GM18951 (cell line): Measurements from ENCODE around the gene PRIM2.
A peak's percentile ranks its signal among the peaks of the same experiment; 100 is the strongest.
"Not testable (repeated sequence)": the region's sequence is repeated elsewhere in the genome, so short reads cannot be mapped to it uniquely, and the experiment has no call there.

Experiments used
- POLR2A ChIP-seq: IDR thresholded peaks from 4 replicates; pipeline ENCODE4 v1.6.1; 2011; ENCODE audit warnings: mild to moderate bottlenecking; ENCODE audit not compliant: insufficient read length, insufficient read depth; ENCODE audit errors: extremely low read depth
- in situ Hi-C: fragments of 300-500 bp; cut with MboI; formaldehyde crosslinking; loops from one replicate; pipeline ENCODE4 v1.12.0; 2022; ENCODE audit warnings: low sequenced_read_pairs, mixed read lengths, inconsistent platforms; ENCODE audit not compliant: unreplicated experiment

Gene PRIM2, protein sequence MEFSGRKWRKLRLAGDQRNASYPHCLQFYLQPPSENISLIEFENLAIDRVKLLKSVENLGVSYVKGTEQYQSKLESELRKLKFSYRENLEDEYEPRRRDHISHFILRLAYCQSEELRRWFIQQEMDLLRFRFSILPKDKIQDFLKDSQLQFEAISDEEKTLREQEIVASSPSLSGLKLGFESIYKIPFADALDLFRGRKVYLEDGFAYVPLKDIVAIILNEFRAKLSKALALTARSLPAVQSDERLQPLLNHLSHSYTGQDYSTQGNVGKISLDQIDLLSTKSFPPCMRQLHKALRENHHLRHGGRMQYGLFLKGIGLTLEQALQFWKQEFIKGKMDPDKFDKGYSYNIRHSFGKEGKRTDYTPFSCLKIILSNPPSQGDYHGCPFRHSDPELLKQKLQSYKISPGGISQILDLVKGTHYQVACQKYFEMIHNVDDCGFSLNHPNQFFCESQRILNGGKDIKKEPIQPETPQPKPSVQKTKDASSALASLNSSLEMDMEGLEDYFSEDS

DNA sequence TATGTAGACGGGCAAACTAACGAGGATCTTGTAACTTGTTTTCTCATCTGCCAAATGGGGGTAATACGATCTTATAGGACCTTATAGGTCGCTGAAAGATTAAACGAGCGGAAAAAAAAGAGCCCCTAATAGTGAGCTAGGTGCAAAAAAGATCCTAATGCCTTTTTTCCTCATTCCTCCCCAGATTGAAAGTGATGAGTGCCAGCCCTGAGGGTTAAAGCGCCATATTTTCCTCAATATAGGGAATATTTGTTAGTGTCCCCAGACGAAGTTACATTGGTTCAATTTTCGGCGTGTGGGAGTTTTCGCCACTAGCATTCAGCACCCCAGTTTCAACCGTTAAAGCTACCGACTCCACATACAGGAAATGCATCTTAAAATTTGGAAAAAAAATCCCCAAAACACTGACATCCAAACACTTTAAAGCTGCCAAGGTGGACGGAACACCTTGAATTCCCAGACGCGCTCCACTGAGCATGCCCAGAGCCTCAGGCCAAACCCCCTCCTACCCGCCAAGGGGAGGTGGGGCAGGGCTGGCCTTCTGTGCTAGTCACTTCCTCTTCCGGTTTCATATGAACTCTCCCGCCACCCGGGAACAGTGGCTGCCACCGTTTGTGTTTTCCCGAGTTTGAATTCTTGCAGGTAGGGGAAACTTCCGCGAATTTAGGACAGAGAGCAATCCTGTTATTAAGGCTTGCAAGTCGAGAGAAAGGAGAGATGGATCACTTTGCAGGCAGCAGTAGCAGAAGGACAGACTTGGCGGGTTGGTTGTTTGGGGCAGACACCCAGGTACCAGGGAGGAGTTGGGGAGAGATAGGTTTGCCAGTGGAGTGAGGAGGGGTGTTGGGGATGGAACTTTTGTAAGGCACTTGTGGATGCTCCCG lies at the start of gene PRIM2:
Gene PRIM2, plus strand, starts transcription at position 571 of the 884 bp plus-strand sequence. CDS start 816 bp downstream, outside the sequence.
- TF ChIP-seq POLR2A, result peak; percentile 81
- in situ Hi-C loops, result loop anchor here (10.0 to 25.0 kb wide), 2 partner anchors 280 to 413 kb away; partner anchors contain the start of gene KIAA1586

DNA sequence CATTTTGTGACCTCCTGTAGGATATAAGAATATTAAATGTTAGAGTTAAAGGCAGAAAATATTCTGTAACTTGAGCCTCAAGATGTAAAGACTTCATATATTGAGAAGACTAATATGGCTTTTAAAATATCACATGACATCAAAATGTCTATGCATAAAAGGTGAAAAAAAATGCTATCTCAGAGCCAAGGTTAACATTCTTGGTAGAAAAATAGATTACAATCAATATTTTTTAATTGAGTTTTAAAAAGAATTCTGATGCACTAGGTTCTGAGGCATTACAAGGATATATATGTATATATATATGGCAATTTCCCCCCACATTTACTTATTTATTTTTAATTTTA lies 49.2 kb upstream of the PRIM2 start:
- in situ Hi-C loops, result no loop called here
- TF ChIP-seq POLR2A, result no peak

DNA sequence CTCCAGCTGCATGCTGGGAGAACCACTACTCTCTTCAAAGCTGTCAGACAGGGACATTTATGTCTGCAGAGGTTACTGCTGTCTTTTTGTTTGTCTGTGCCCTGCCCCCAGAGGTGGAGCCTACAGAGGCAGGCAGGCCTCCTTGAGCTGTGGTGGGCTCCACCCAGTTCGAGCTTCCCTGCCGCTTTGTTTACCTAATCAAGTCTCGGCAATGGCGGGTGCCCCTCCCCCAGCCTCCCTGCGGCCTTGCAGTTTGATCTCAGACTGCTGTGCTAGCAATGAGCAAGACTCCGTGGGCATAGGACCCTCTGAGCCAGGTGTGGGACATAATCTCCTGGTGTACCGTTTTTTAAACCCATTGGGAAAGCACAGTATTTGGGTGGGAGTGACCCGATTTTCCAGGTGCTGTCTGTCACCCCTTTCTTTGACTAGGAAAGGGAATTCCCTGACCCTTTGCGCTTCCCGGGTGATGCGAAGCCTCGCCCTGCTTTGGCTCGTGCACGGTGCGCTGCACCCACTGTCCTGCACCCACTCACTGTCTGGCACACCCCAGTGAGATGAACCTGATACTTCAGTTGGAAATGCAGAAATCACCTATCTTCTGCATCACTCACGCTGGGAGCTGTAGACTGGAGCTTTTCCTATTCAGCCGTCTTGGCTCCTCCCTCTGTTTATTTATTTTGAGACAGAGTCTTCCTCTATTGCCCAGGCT lies 43.2 kb upstream of the PRIM2 start:
- in situ Hi-C loops, result not testable (repeated sequence)

DNA sequence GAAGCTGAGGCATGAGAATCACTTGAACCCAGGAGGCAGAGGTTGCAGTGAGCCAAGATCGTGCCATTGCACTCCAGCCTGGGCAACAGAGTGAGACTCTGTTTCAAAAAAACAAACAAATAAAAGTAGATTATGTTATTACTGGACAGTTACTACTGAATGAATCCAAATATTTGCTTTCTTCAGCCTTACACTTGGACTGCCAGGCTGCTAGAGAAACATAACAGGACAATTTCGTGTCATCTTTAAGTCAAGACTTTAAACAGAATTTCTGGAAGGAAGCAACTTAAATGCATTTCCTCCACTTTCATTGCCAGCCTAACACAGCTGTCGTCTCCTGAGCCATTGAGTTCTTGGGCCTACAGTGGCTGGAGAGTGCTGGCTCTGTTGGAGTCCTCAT lies 42.0 kb upstream of the PRIM2 start:
- TF ChIP-seq POLR2A, result no peak
- in situ Hi-C loops, result no loop called here

DNA sequence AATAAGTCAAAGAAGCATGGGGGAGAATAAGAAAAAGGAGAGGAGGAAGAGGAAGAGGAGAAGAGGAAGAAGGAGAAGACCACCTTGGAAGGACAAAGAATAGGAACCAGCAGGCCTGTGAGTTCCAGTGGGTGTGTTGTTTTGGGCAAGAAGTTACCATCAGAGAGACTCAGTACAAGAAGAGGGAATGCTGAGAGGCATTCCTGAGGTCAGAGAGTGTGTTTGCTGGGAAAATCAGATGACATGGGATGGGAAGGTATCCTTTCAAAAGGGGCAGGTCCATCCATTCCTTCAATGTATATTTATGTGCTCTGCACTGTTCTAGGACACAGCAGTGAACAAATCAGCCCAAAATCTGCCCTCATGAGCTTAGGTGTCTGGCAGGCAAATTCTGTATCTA lies 40.5 kb upstream of the PRIM2 start:
- in situ Hi-C loops, result no loop called here
- TF ChIP-seq POLR2A, result no peak

DNA sequence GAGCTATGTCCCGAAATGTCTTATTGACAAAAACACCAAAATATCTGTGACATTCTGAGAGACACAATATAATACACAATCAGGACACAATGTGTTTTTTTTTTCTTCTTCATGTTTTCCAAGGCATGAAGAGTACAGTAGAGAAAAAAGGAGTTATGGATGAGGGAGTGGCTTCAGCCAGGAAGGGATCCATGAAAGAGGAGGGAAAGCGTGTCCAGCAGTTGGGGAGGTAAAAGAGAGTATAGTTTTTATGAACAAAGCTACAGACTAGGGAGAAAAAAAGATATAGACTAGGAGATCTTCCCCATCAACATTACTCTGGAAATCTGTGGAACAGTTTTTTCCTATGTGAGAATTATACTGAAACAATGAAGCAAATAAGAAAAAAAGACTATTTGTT lies 38.9 kb upstream of the PRIM2 start:
- TF ChIP-seq POLR2A, result no peak
- in situ Hi-C loops, result no loop called here

DNA sequence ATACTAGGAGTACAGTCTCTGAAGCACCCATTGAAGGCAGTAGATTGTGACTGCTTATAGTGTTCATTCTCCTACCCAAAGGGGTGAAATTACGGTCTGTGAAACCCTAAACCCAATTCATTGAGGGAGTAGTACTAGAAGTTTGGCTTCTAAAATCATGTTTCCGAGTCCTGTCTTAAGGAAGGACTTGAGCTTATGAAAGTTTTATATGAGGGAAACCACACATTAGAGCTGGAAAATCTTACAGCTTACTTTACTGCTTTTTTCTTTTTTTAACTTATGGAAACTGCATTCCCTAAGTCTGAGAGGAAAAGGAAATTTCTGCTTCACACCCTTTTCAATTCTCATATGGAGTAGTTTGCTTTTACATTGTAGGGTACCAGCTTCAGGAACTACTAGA lies 38.4 kb upstream of the PRIM2 start:
- no peak for TF ChIP-seq POLR2A
- in situ Hi-C loops, result no loop called here

DNA sequence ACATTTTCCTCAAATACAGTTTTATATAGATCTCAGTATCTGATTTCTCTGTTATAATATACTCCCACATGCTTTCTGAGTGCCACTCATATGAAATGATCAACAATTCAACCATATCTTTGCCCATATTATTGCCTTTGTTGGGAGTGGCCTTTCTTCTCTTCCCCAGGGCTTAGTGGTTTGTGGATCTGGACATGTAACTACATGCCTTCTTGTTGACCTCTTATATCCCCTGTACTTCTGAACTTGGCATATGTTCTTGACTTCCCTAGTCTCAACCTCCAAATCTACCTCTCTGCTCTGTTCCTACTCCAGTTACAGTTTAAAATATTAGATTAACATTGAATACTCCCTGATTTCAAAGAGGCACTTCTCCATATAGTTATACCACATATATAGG lies 34.3 kb upstream of the PRIM2 start:
- no peak for TF ChIP-seq POLR2A
- in situ Hi-C loops, result no loop called here

DNA sequence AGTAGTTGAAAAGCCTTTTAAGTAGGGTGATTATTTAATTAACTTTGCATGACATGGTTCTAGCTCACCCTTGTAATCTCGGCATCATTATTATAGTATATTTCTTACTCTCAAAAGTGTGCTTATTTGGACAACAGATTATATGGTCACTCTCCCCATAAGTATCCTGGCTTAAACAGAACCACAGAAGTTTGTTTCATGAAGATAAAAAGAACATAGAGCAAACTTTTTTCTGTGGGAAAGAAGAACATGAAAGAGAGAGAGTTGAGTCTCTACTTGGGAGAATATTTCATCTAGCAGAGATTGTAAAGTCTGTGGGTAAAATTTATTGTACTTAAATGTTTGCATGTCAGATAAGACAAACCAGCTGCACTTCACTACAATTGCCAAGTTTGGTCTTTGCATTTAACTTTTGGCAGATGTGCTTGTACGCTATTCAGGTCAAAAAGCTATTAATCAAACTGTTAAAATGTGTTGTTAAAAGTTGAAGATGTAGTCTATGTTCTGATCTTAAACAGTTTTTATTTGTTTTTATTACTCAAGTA lies 33.4 kb upstream of the PRIM2 start:
- TF ChIP-seq POLR2A, result no peak

DNA sequence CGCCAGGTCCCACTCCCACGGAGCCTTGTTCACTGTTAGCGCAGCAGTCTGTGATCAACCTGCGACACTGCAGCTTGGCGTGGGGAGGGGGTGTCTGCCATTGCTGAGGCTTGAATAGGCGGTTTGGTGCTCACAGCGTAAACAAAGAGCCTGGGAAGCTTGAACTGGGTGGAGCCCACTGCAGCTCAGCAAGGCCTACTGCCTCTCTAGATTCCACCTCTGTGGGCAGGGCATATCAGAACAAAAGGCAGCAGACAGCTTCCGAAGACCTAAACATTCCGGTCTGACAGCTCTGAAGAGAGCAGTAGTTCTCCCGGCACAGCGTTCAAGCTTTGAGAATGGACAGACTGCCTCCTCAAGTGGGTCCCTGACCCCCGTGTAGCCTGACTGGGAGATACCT lies 29.3 kb upstream of the PRIM2 start:
- in situ Hi-C loops, result not testable (repeated sequence)

More for the DNA sequence above, 33.4 kb upstream of the PRIM2 start:
- in situ Hi-C loops, result no loop called here

DNA sequence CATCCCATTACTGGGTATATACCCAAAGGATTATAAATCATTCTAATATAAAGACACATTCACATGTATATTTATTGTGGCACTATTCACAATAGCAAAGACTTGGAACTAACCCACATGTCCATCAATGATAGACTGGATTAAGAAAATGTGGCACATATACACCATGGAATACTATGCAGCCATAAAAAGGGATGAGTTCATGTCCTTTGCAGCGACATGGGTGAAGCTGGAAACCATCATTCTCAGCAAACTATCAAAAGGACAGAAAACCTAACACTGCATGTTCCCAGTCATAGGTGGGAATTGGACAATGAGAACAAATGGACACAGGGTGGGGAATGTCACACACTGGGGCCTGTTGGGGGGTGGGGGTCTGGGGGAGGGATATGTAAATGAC lies 24.0 kb upstream of the PRIM2 start:
- in situ Hi-C loops, result not testable (repeated sequence)

DNA sequence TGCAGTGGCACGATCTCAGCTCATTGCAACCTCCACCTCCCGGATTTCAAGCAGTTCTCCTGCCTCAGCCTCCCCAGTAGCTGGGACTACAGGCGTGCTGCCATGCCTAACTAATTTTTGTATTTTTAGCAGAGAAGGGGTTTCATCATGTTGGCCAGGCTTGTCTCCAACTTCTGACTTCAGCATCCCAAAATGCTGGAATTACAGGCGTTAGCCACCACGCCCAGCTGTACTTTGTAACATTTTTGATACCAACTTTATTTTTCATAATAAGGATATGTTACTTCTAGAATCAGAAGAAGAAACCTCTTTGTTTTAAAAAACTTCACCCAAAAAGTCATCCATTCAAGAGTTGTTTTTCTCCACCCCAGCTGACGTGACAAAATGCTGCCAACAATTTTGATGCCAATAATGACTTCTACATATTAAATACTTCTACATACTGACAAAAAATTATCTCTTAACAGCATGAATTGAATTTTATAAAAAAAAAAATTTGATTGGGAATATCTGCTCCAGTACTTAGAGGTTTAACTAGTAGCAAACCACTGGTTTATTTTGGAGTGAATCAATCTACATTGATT lies 22.5 kb upstream of the PRIM2 start:
- no peak for TF ChIP-seq POLR2A
- in situ Hi-C loops, result no loop called here

DNA sequence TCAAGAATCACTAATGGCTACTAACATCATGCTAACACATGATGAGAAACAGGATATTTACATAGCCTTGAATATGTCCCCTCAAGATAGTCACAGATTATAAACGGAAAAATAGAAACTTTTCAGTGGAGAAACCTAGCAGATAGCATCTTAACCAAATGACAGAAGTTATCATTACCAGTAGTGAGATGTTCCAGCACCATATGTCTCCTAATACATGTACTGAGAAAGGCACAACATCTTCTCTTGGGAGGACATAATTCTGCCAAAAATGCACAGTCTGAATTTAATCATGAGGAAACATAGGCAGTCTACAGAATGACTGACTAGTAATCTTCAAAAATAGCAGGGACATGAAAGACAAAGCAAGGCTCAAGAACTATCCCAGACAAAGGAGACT lies 19.9 kb upstream of the PRIM2 start:
- TF ChIP-seq POLR2A, result no peak

More for the DNA sequence above, 19.9 kb upstream of the PRIM2 start:
- in situ Hi-C loops, result no loop called here
